Activated T-cell treated with anti-CD3 and anti-CD28 coated beads for 4 hours (primary cell): ENCODE results near the gene GNAL.
"Not testable (repeated sequence)": the region's sequence is repeated elsewhere in the genome, so short reads cannot be mapped to it uniquely, and the experiment has no call there.

Experiments used
- DNase-seq: peaks from one replicate; pipeline ENCODE4 v3.0.0-alpha.2; 2020

The GNAL gene

DNA sequence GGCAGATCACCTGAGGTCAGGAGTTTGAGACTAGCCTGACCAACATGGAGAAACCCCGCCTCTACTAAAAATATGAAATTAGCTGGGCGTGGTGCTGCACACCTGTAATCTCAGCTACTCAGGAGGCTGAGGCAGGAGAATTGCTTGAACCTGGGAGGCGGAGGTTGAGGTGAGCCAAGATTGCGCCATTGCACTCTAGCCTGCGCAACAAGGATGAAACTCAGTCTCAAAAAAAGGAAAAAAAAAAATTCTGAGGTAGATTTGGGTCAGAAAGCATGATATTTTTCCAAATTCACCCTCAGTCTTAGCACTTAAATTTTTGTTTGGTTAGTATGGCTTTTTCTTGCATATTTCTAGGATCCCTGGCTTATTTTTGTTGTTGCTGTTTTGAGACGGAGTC is 165.5 kb downstream of the GNAL start:
- DNase-seq = not testable (repeated sequence)

DNA sequence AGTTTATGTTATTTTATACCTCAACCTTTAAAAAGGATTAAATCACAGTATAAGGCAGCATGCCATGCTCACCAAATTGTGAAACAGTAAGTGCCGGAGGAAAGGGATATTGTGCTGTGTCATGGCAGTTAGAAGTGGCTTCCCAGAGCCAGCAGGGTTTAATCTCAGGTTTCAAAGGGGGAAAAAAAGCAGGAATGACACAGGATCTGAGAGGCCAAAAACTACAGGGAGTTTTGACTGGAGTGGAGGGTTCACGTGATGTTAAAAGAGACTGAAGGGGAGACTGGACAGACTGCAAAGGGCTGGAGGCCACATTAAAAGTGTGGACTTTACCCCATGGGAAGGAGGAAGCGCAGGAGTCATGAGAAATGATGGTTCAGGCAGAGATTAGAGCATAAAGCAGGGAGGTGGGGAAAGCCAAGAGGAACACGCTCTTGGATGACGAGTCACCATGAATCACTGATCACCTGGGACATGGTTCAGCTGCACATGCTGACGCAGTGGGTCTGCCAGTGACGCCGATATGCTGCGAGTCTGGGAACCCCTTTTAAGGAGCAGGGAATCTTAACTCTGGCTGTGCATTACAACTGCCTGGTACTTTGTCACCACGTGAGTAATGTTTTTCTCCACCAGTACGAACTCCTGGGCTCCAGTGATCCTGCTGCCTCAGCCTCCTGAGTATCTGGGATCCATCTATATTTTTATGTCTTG is 168.3 kb downstream of the GNAL start:
- no peak for DNase-seq

DNA sequence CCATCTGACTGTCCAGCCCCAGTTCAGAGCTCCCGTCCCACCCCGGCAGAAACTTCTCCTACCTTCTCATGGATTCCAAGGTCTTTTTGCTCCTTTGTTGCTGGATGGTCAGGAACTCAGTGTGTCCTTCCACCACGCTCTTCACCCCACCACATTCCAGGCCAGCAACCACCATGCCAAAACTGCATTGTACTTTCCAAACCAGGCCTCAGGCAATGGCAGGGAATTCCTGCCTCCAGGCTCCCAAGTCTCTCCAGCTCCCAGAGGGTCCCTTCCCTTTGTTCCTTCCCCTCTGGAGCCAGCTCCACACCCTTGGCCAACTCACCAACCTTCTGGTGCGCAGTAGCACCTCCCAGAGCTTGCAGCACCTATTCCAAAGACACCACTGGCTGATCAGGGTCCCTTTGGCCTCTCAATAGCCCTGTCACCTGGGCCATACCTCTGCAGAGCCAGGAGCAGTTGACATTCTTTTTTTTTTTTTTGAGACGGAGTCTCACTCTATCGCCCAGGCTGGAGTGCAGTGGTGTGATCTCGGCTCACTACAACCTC is 170.3 kb downstream of the GNAL start:
- no peak for DNase-seq

DNA sequence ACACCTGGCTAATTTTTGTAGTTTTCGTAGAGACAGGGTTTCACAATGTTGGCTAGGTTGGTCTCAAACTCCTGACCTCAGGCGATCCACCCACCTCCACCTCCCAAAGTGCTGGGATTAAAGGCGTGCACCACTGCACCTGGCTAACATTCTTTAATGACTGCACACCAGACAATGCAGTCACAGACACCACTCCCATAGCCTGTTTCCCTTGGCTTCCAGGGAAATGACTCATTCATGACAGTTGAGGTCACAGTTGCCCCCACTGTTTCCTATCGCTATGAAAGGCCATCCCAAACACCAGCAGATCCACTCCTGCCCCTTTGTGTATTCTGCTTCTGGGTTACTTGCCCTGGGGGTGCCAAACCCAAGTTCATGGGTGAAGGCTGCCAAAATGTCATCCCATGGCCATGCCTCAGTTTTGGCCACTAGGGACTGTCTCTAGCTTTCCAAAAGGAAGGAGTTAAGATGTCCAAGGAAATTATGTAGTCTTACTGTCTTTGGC is 170.9 kb downstream of the GNAL start:
- no peak for DNase-seq

DNA sequence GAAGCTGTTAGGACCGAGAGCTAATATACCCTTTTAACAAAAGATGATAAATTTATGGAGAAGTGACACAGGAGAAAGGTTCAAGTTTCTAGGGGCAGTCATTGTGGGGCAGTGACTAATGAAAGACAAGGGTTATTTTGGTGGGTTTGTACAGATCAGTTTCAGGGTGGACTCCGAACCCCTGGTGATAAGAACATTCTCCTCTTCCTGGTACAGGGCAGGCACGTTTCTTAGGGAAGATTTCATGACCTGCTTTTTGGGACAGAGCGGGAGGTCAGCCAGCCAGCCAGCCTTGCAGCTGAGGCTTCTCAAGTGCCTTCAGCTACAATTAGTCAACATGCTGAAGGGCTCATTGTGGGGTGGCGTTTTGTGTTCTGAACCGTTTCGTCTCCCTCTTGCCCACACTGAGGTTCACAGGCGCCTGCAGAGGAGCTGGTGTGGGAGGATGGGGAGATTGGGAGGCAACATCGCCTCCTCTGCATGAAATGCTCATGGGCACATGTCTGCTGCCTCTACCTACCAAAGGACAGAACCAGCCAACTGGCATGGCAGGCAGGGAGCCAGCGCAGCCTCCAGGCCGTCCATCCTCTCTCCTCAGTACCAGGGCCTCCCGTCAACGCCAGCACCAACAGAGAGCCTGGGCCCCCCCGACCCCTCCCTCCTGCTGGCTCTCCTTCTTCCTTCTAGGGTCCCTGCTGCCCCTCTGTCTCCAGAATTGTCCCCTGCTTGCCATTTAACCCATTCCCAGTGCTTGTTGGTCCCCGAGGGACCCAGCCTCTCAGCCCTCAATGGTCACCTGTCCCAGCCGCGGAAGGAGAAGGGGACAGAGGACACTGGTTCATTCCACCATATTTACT is 171.8 kb downstream of the GNAL start:
- no peak for DNase-seq

DNA sequence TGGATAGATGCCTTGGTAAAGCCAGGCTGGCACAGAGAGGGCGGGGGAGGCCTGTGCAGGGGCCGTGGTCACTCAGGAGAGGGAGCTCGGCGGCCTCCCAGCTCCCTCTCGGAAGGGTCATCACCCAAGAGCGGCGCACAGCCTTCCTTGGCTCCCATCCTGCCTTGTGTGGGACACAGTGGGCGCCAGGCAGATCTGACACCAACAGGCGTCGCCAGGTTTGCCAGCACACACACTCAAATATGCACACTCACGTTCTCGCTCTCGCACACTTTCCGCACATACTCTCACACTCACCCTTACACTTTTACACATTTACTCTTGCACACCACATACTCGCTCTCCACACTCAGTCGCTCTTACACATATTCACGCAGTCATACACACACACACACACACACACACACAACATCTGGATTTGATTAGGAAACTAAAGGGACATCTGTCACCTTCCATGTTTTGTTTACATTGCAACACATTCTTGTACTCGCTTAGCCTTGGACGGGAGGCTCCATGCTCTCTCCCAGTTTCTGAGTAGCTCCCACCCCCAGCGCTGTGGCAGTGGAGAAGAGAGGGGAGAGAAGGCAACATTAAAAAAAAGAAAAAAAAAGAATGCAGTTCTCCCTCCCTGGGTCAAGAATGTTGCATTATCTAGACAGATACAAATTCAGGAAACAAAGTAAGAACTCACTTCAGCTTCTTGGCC is 172.7 kb downstream of the GNAL start:
- no peak for DNase-seq

DNA sequence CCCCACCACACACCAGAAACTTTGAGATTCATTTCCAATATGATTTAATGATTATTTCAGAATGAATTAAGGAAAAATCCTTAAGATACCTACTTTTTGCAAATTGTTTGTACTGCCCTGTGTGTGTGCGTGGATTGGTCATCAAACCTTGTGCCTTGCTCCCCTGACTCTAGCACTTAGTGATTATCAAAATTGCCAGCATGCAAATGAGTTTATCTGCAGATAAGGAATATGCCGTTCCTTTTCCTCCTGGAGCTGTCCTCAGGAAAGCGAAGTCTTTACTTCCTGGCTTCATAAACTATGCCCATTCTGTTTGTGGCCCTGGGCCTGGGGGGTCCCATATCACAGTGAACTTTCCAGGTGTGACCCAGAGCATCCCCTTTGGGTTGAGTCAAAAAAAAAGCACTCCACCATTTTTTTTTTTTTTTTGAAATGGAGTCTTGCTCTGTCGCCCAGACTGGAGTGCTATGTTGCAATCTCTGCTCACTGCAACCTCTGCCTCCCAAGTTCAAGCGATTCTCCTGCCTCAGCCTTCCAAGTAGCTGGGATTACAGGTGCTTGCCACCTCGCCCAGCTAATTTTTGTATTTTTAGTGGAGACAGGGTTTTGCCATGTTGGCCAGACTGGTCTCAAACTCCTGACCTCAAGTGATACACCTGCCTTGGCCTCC is 173.5 kb downstream of the GNAL start:
- no peak for DNase-seq

DNA sequence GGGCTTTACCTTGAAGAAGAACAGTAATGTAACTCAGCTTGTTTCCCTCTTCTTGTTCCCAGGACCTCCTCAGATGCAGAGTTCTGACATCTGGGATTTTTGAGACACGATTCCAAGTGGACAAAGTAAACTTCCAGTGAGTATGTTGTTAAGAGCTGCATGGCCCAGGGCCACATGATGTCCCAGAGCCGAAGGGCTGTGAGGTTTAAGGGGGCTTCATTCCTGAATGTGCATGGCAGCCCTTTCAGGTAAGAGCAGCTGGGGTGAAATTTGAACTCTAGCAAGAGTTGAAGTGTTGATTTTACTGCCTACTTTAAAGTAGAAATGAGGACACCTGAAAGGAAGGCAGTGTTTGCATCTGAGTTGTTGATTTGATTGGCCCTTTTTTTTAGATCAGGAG is 175.4 kb downstream of the GNAL start:
- no peak for DNase-seq

DNA sequence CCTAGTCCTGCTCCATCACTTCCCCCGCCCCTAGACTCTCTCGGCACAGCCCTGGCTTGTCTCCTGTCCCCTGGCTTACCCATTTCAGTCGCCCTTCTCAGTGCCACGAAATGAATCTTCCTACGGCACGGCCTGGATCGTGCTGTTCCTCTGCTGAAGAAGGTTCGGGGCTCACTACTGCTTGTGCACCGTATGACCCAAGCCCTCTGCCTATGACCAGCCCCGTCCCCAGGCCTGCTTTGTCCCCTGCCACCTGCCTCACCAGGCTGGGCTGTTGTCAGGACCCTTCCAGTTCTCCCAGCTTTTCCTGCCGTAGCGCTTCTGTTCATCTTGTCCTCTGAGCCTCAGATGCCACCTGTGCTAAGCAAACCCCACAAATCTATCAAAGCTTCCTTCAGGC is 176.0 kb downstream of the GNAL start:
- DNase-seq = no peak

DNA sequence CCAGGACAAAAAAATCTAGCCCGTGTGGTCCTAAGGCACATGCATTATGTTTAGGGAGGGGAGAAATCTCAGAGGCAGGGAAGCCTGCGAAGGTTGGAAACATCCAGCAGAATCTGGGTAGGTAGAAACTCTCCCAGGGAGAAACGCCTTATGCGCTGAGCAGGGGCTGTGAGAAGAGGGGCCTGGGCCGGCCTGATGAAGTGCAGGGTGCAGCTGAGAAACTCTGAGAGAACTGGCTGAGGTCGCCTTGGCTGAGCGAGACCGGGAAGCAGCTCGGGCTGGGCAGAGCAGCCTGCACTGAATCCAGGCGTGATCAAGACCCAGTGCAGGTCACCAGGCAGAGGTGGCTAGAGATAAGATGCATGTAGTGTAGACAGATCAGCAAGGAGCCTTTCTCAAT is 177.3 kb downstream of the GNAL start:
- no peak for DNase-seq

DNA sequence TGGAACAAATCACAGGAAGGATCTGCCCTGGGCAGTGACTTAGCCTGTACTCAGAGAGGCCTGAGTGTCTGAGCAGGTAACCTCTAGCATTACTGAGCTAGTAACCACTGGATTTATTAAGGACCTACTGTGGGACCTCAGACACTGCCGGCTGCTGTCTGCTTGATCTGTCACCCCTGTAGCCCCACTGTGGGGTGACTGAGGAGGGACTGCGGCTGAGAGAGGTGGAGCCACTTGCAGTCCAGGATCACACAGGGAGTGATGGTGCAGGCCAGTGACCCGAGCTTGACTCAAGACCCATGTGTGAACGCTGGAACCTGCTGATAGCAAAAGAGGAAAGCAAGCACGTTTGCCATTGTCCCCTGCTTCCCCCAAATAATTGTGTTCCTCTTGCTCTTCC is 177.7 kb downstream of the GNAL start:
- no peak for DNase-seq

DNA sequence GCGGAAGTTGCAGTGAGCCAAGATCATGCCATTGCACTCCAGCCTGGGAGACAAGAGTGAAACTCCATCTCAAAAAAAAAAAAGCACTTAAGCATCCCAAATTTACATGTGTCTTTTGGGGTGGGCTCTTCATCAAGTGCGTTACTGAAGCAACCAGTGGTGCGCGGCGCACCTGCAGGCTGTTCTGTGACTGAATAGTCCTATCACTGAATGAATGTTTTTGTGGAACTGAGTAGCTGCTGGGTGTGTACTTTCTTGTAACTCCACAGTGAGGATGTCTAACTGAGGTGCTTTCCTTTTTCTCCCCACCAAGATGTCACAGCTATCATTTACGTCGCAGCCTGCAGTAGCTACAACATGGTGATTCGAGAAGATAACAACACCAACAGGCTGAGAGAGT is 179.2 kb downstream of the GNAL start:
- DNase-seq = no peak

DNA sequence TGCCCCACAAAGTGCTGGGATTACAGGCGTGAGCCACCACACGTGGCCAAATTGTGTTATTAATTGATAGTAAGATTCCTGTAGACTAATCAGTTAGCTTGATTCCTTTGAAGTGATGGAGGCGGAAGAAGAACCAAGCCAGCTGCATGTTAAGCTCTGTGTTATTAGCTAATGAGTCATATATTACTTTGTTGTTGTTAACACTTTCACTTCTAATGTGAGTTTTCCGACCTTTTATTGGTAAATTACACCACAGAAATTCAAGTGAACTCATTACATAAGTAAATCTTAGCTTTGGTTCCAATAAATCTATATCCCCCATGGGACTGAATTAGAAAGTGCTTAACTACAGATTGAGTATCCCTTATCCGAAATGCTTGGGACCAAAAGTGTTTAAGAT is 182.4 kb downstream of the GNAL start:
- no peak for DNase-seq

DNA sequence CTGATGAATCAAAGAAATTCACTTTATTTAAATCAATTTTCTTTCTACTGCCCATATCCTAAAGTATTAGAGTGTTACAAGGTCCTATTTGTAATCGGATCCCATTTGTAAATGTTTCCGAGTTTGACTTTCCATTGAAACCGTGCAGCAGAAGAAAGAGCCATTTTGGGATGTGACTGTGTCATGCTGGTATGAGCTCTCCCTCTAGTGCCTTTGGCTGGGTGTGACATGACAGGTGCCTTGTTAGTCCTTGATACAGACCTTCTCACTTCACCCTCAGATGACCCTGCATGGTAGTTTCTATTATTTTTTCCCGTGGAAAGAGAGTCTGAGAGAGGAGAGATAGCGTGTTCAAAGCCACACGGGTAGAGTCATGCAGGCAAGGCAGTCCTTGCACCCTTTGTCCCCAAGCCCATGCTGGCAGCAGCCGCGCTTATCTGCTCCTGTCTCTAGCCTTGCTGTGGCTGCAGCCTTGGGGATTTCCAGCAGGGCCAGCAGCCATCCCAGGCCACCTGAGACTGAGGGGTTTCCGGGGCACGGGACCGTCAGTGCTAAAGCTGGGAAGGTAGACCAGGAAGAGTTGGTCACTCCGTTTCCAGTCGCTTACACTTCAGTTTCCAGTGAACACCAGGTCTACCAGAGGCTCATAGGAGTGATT is 183.5 kb downstream of the GNAL start:
- no peak for DNase-seq

DNA sequence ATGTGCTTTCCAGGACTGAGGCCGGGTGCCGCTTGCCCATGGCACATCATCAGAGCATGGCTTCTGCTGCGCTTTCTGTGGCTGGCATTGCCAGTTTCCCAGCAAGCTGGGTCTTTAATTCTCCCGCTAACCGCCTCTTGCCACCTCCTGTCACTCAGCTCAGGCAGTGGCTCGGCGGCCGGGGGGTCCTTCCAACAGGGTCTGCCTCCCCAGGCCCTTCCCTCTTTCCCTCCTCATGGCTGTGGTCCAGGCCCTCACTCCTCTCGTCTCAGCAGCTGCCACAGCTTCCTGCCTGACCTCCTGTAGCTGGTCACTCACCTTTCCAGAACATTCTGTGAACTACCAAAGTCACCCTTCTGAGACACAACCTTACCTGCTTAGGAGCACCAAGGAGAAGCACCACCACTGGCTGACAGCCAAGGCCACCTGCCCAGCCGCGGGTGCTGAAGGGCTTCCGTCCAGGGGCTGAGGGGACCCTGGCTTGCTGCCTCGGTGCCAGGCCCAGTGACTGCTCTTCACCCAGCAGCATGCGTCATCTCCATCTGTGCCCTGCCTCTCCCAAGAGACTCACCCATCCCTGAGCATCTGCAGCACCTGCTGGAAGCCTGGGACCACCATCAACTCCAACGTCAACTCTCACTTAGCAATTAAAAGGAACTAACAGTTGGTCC is 184.7 kb downstream of the GNAL start:
- DNase-seq = no peak

DNA sequence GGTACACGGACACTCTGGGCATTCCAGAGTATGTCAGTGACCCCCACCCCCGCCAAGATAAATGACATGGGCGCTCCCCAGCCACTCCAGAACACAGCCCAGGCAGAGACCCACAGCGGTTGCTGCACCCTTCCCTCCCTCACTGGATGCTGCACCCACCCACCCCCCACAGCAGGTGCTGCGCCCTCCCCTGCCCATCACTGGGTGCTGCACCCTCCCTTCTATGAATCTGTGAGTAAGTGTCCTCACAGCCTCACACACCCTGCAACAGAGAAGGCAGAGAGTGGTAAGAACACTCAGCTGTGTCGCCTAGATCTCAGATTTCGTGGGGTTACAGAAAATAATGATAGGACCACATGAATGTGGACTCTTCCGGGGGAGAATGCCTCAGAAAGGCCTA is 185.6 kb downstream of the GNAL start:
- no peak for DNase-seq

DNA sequence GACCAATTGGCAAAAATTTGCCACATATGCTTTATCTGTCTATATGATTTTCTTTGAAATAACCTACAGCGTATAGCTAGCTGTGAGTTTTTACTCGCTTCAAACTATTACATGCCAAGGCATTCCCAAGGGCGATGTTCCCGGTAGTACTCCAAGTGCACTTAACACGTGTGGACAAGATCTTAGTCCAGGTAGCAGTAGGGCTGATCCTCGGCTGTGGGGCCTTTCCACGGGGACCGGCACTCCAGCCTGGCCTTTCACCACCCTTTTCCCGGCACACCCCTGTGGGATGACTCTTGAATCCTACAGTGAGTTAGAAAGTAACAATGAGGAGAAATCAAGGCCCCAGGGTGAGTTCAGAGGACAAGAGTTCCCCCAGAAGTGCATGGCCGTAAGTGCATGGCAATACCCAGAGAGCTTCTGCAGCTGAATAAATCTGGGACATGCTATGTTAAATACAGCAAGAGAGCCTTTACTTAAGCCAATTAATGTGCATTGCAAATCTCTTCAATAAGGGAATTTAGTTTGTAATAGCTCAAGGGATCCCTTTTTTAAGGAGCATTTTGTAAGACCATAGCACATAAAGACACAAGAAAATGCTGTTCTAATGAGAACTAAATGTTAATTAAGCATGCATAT is 188.6 kb downstream of the GNAL start:
- no peak for DNase-seq

DNA sequence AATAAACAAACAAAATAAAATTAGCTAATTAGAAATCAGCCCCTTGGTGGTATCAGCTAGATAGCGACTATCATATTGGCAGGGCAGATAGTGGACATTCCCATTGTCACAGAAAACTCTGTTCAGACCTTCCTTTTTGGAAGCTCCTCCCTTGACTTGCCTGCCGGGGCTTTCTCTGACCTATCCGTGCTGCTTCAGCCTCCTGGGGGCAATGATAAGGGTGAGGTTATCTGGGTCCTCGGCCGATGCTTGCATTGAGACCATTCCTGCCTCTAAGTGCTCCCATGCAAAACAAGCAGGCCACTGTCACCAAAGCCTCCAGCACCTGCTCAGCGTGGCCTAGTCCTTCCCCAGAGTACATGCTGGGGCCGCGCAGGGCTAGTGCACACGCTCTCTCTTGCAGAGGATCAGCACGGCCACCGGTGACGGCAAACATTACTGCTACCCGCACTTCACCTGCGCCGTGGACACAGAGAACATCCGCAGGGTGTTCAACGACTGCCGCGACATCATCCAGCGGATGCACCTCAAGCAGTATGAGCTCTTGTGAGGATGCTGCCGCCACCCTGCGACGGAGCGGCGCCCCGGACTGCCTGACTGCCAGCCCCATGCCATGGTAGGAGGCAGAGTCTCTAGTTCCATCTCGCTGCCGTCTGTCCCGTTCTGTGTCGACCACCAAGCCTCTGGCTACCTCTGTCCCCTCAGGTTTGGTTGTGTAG is 191.7 kb downstream of the GNAL start:
- no peak for DNase-seq

DNA sequence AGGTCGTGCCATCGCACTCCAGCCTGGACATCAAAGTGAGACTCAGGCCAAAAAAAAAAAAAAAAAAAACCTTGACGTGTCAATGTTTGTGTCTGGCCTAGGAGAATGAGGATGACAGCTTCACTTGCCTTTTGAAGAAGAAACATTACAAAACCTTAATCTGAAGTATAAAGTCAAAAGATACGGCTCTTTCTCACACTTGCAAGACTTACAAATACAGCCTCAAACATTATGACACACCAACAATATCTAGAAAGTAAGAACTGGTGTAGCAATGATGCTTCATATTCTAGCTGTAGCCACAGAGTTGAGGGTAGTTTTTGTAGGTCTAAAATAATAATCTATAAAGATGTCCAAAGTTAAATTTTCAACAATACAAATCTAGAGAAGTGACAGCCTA is 193.6 kb downstream of the GNAL start:
- DNase-seq = no peak

DNA sequence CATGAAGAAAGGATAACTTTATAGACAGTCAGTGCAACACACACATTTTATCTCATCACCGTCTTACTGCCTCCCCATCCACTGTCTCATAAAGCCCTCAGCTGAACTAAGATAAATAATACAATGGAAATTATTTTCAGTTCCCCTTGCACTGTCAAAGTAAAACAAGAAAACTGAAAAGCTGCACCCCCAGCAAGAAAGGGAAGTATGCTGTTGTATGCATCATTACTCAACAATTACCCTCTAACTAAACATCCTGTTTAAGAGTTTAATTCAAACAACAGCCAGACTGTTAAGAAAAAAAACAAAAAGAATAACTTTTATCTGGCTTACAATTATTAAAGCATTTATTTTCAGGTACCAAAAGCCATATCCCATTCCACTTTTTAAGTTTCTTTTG is 194.1 kb downstream of the GNAL start:
- no peak for DNase-seq
